Measurements from ENCODE around the gene UBE2QL1.

- TF ChIP-seq CTCF (IDR thresholded peaks at IDR 0.05) = no peak
- no peak for TF ChIP-seq POLR2A (IDR thresholded peaks at IDR 0.05)
- TF ChIP-seq EP300 (IDR thresholded peaks at IDR 0.05) = no peak
Observed at GRCh38 chr5:6525910-6526309, 77.3 kb downstream of the UBE2QL1 start.
